ENCODE measurements around the gene KRT36.

The KRT36 gene

GRCh38 chr17:41476866-41477815 is 12.6 kb downstream of the KRT36 start:
- DNase-seq (ENCODE audit: low read depth in 2 of 2): no peak

DNA sequence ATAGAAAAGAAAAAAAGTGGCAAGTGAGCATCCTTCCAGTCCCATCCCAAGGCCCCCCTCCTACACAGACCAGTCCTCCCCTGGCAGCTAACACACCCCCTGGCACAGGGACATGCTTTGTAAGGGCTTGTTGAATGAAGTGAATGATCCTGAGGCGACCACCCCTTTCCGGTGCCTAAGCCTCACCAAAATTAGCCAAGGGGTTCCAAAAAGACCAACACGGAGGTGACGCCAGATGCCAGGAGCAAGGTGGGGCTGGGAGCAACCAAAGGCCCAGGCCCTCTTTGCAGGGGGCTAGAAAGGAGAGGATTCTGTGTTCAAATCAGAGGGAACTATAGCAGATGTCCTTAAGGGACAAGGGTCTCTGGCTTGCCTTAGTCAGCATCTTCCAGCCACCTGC is 14.3 kb downstream of the KRT36 start:
- DNase-seq (ENCODE audit: low read depth in 2 of 2): no peak

GRCh38 chr17:41474863-41475262 is 14.8 kb downstream of the KRT36 start:
- DNase-seq (ENCODE audit: low read depth in 2 of 2): no peak

DNA sequence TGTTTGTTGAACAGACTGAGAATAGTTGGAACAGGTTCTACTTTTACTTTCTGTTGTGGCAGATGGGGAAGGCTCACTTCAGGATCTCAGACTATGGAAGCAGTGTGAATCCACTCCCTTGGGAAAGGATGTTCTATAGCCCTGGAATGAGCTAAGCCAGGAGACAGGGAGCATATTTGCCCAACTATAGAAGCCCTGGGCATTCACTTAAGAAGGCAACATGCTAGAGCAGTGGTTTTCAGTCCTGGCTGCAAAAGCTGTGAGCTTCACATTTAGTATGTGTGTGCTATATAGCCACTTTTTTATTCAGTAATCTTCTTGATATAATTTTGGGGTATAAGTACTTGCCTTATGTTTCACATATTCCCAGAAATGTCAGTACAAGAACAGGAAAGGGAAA is 21.4 kb downstream of the KRT36 start:
- DNase-seq (ENCODE audit: low read depth in 2 of 2): no peak

GRCh38 chr17:41467561-41467960 is 22.1 kb downstream of the KRT36 start:
- no peak for DNase-seq (ENCODE audit: low read depth in 2 of 2)

DNA sequence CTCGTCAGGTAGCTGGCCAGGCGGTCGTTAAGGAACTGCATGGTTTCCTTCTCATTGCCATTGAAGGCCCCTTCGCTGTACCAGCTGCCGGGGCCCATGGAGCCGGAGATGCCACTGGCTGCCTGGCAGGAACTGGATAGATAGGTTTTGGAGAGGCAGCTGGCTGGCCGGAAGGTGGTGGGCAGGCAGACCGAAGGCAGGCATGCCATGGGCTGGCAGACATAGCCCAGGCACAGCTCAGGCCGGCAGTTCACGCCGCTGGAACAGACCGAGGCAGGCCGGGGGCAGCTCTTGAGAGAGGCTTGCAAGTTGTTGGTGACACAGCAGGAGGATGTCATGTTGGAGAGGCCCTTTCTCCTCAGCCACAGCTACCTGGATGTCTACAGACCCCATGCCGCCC is 22.7 kb downstream of the KRT36 start, which contains the start of gene KRT32:
TSS of gene KRT32 (minus strand) at position 399 of the 400 bp plus-strand sequence. CDS start at position 338, 61 bp downstream.
- no peak for DNase-seq (ENCODE audit: low read depth in 2 of 2)

GRCh38 chr17:41464682-41465081 is 25.0 kb downstream of the KRT36 start:
- no peak for DNase-seq (ENCODE audit: low read depth in 2 of 2)

DNA sequence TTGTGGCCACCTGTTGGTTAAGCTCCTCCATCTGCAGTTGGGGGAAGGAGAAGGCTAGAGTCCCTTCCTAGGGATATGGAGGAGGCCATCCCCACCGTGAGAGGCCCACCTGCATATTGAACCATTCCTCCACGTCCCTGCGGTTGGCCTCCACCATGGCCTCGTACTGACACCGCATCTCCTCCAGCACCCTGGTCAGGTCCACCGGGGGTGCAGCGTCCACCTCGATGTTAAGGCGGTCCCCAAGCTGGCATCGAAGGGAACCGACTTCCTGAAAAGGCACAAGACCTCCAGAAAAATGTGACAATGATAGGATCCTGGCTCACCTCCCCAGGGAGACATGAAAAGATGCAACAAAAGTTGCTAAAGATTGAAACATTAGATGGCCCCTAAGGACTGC is 25.5 kb downstream of the KRT36 start:
- DNase-seq (ENCODE audit: low read depth in 2 of 2): no peak

GRCh38 chr17:41463746-41464145 is 26.0 kb downstream of the KRT36 start:
- DNase-seq (ENCODE audit: low read depth in 2 of 2): no peak

GRCh38 chr17:41462705-41463104 is 27.0 kb downstream of the KRT36 start:
- no peak for DNase-seq (ENCODE audit: low read depth in 2 of 2)

GRCh38 chr17:41457676-41458075 is 32.0 kb downstream of the KRT36 start:
- DNase-seq (ENCODE audit: low read depth in 2 of 2): no peak

DNA sequence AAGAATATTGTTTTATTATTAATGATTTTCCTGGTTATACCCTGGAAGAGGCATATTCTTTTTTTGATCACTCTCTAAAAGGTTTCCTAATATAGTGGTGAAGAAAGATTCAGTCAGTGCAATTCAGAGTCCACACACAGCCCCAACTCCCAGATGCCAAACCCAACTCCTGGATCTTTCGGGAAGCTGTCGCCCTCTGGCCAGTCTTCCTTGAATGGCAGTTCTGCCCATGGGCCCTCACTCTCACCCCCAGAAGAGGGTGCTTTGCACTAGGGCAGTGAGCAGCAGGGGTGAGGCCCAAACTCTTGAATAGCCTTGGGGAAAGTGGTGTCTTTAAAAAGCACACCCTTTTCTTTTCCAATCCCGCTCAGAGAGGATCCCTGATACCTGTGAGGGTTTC is 33.5 kb downstream of the KRT36 start:
- no peak for DNase-seq (ENCODE audit: low read depth in 2 of 2)

GRCh38 chr17:41455236-41455635 is 34.5 kb downstream of the KRT36 start:
- DNase-seq (ENCODE audit: low read depth in 2 of 2): no peak

GRCh38 chr17:41453066-41453465 is 36.6 kb downstream of the KRT36 start:
- no peak for DNase-seq (ENCODE audit: low read depth in 2 of 2)

- no peak for DNase-seq (ENCODE audit: low read depth in 2 of 2)
Observed at GRCh38 chr17:41452281-41452680, 37.4 kb downstream of the KRT36 start.

- DNase-seq (ENCODE audit: low read depth in 2 of 2): no peak
Observed at GRCh38 chr17:41451154-41451728, 38.5 kb downstream of the KRT36 start.

DNA sequence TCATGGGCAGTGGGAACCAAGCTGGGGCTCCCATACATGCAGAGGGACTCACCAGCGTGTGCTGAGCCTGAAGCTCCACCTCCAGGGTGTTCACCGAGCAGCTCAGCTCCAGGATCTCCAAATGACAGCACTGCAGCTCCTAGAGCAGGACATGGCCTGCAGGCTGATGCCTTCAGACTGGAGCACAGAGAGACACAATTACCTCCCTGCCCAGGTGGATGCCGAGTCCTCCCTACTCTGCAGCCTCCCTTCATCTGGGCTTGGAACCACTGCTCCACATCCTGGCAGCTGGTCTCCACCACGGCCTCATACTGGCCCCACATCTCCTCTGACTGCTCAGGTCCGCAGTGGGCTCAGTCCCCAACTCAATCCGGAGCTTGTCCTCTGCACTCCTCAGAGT is 40.7 kb downstream of the KRT36 start:
- no peak for DNase-seq (ENCODE audit: low read depth in 2 of 2)

GRCh38 chr17:41448506-41448905 is 41.2 kb downstream of the KRT36 start:
- DNase-seq (ENCODE audit: low read depth in 2 of 2): no peak

DNA sequence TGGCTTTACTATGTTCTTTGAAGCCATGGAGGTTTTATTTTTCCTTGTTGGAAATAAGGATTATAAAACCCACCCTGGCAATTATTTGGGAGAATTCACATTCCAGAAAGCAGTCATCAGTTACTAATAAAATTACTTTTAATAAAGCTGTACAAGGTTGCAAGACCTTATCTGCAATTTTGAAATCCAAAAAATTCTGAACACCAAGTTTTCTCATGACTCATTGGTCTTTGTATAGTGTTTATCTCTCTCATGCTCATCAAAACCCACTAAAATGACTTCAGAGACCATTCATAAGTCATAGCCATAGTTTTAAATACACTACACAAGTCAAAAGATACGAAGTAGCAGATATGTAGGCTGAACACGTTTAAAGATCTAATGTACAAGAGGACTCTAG is 42.9 kb downstream of the KRT36 start:
- no peak for DNase-seq (ENCODE audit: low read depth in 2 of 2)

DNA sequence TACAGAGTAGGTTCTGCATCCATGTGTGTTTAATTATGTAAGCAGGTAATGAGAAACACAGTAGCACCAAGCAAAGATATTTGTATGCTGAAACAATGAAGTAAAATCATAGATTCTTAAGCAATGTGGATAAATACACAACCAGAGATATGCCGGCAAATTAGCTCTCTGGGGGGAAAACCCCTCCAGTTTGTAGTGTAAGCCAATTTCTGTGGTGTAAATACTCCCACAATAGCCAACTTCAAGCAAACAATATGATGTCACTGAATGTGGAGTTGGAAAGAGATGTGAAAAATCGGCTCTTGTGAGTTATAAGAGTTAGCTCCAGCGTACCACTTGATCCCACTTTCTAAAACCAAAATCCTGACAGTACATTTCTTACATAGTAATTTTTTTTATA is 45.1 kb downstream of the KRT36 start:
- no peak for DNase-seq (ENCODE audit: low read depth in 2 of 2)

- no peak for DNase-seq (ENCODE audit: low read depth in 2 of 2)
Observed at GRCh38 chr17:41444186-41444585, 45.5 kb downstream of the KRT36 start.

- no peak for DNase-seq (ENCODE audit: low read depth in 2 of 2)
Observed at GRCh38 chr17:41442739-41443138, 47.0 kb downstream of the KRT36 start.

- no peak for DNase-seq (ENCODE audit: low read depth in 2 of 2)
Observed at GRCh38 chr17:41440531-41441033, 49.1 kb downstream of the KRT36 start, which contains the start of gene KRT38. KRT38 (minus strand) TSS chr17:41440983; CDS start chr17:41440921, 62 bp downstream.
